Body of pancreas (tissue), 4 donors: ENCODE results near the gene EDC4.

ENCODE experiments used
- POLR2A ChIP-seq, 3 donors: fragments of 450-650 bp; IDR thresholded peaks; one replicate each; pipeline ENCODE4 v1.6.1; 2016; ENCODE audit warnings: antibody characterized with exemption in 3 of 3, mild to moderate bottlenecking in 2 of 3
- TF ChIP-seq, protein P1 (sequence below), 7 experiments: fragments of 450-650 bp in 4 of 7; fragments of 200-600 bp in 3 of 7; sonication (generic) in 3 of 7; IDR thresholded peaks; one replicate each; pipeline ENCODE4 v1.5.1; 2016 to 2019; ENCODE audit warnings: antibody characterized with exemption in 7 of 7

DNA sequence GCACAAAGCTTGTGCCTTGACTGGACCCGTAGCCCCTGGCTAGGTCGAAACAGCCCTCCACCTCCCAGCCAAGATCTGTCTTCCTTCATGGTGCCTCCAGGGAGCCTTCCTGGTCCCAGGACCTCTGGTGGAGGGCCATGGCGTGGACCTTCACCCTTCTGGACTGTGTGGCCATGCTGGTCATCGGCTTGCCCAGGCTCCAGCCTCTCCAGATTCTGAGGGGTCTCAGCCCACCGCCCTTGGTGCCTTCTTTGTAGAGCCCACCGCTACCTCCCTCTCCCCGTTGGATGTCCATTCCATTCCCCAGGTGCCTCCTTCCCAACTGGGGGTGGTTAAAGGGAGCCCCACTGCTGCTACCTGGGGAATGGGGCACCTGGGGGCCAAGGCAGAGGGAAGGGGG, 55.3 kb downstream of the EDC4 start:
- TF ChIP-seq, protein P1, sequence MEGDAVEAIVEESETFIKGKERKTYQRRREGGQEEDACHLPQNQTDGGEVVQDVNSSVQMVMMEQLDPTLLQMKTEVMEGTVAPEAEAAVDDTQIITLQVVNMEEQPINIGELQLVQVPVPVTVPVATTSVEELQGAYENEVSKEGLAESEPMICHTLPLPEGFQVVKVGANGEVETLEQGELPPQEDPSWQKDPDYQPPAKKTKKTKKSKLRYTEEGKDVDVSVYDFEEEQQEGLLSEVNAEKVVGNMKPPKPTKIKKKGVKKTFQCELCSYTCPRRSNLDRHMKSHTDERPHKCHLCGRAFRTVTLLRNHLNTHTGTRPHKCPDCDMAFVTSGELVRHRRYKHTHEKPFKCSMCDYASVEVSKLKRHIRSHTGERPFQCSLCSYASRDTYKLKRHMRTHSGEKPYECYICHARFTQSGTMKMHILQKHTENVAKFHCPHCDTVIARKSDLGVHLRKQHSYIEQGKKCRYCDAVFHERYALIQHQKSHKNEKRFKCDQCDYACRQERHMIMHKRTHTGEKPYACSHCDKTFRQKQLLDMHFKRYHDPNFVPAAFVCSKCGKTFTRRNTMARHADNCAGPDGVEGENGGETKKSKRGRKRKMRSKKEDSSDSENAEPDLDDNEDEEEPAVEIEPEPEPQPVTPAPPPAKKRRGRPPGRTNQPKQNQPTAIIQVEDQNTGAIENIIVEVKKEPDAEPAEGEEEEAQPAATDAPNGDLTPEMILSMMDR (IDR thresholded peaks at IDR 0.05) = no peak
- TF ChIP-seq POLR2A (IDR thresholded peaks at IDR 0.05) = no peak
